ENCODE measurements around the gene GIGYF1.
A peak's percentile ranks its signal among the peaks of the same experiment; 100 is the strongest.

The GIGYF1 gene

GRCh38 chr7:100691676-100692577 is 2.1 kb downstream of the GIGYF1 start:
- peaks cover 62% of the 10 kb centered on the region for H3K4me1 Mint-ChIP-seq
- peaks cover 21% of the 10 kb centered on the region for H3K36me3 Mint-ChIP-seq

DNA sequence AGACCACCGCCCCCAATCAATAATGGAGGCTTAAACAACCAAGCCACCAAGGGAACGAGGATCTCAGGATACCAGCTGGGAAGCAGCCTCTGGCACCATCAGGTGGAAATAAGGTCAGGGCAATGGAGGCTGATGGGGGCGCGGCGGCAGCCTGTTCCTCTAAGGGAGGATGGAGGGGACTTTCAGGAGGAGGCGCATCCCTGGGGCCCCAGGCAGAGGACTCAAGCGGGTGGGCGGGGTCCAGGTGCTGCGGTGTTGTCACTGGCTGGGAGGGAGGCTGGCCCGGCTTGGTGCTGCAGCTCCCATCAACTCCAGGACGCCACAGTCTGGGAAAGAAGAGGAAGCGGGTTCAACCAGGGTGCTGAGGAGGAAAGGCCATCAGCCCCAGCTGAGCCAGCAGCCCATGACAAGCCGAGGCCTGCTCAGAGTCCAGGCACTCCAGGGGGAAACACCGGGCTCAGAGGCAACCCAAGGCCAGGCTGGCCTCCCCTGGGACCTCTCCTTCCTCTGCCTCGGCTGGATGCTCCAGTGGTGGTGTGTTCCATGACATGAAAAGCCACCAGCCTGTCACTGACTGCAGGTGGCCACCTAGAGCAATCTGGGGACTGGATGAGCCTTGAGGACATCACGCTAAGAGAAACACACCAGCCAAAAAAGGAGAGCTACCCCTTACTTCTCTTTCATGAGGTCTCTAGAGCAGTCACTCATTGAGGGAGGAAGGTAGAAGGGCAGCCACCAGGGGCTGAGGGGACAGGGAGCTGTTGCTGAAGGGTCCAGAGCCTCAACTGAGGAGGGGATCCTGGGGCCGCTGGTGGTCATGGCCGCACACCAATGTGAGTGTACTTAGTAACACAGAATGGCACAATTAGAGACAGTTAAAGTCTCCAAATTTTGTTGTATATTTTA is 4.6 kb downstream of the GIGYF1 start:
- H3K36me3 Mint-ChIP-seq, result peaks cover 40% of the 10 kb centered on the region
- no peak overlapping the region for H3K4me3 Mint-ChIP-seq
- H3K4me1 Mint-ChIP-seq, result peaks cover 47% of the 10 kb centered on the region
- peak; percentile 7 for ATAC-seq
- H3K27me3 Mint-ChIP-seq, result no peaks in the 10 kb centered on the region
- no peaks in the 10 kb centered on the region for H3K9me3 Mint-ChIP-seq
- H3K27ac Mint-ChIP-seq, result peak overlapping the region; percentile 71

More at GRCh38 chr7:100691676-100692577, 2.1 kb downstream of the GIGYF1 start:
- ATAC-seq, result peak; percentile 71
- H3K27ac Mint-ChIP-seq, result no peak overlapping the region
- no peaks in the 10 kb centered on the region for H3K9me3 Mint-ChIP-seq
- H3K27me3 Mint-ChIP-seq, result no peaks in the 10 kb centered on the region
- H3K4me3 Mint-ChIP-seq, result peak overlapping the region; percentile 99

GRCh38 chr7:100688326-100688860 is 5.7 kb downstream of the GIGYF1 start:
- H3K27ac Mint-ChIP-seq, result peak overlapping the region; percentile 71
- peaks cover 46% of the 10 kb centered on the region for H3K4me1 Mint-ChIP-seq
- no peaks in the 10 kb centered on the region for H3K9me3 Mint-ChIP-seq
- ATAC-seq, result no peak
- peaks cover 41% of the 10 kb centered on the region for H3K36me3 Mint-ChIP-seq
- H3K27me3 Mint-ChIP-seq, result no peaks in the 10 kb centered on the region
- no peak overlapping the region for H3K4me3 Mint-ChIP-seq

- Mint-ChIP-seq H3K27ac (peak overlapping the region; percentile 71), H3K27me3 (no peaks in the 10 kb centered on the region), H3K4me1 (peaks cover 40% of the 10 kb centered on the region), H3K4me3 (no peak overlapping the region), H3K9me3 (no peaks in the 10 kb centered on the region), H3K36me3 (peaks cover 41% of the 10 kb centered on the region)
- ATAC-seq, result no peak
Observed at GRCh38 chr7:100687751-100688300, 6.2 kb downstream of the GIGYF1 start.

GRCh38 chr7:100687261-100687660 is 6.8 kb downstream of the GIGYF1 start:
- no peaks in the 10 kb centered on the region for H3K9me3 Mint-ChIP-seq
- H3K27ac Mint-ChIP-seq, result no peak overlapping the region
- no peak for ATAC-seq
- no peaks in the 10 kb centered on the region for H3K27me3 Mint-ChIP-seq
- H3K36me3 Mint-ChIP-seq, result peaks cover 41% of the 10 kb centered on the region
- no peak overlapping the region for H3K4me3 Mint-ChIP-seq
- peaks cover 35% of the 10 kb centered on the region for H3K4me1 Mint-ChIP-seq

GRCh38 chr7:100686822-100687211 is 7.2 kb downstream of the GIGYF1 start:
- no peaks in the 10 kb centered on the region for H3K27me3 Mint-ChIP-seq
- H3K36me3 Mint-ChIP-seq, result peaks cover 41% of the 10 kb centered on the region
- H3K9me3 Mint-ChIP-seq, result no peaks in the 10 kb centered on the region
- no peak overlapping the region for H3K4me3 Mint-ChIP-seq
- ATAC-seq, result no peak
- H3K4me1 Mint-ChIP-seq, result peaks cover 30% of the 10 kb centered on the region
- no peak overlapping the region for H3K27ac Mint-ChIP-seq

DNA sequence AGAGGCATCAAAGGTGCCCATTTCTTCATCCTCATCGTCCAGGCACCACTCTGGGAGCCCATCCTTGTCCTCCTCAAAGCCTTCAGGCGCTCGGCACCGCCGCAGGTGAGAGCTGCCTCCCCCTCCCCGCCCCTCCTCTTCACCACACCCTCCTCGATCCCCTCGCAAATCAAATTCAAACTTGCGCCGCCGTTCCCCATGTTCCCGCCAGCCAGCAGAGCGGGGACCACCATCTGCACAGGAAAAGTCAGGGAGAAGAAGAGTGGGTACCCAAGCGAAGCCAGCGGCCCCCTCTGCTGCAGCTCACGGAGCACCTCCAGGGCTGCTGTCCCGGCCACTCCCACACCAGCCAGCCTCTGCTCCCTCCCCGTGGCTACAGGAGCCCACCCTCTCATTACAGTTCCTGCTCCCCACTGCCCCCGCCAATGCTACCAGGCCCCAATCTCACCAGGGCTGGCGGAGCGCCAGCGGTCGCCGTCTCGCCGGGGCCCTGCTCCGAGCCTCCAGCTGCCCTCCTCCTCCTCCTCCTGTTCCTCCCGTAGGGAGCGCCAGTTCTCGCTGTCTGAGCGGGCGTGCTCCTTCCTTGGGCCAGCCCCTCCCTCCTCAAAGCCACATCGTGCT is 7.7 kb downstream of the GIGYF1 start:
- H3K27me3 Mint-ChIP-seq, result no peaks in the 10 kb centered on the region
- no peaks in the 10 kb centered on the region for H3K9me3 Mint-ChIP-seq
- no peak for ATAC-seq
- H3K27ac Mint-ChIP-seq, result no peak overlapping the region
- H3K4me3 Mint-ChIP-seq, result no peak overlapping the region
- peaks cover 25% of the 10 kb centered on the region for H3K4me1 Mint-ChIP-seq
- H3K36me3 Mint-ChIP-seq, result peaks cover 41% of the 10 kb centered on the region

DNA sequence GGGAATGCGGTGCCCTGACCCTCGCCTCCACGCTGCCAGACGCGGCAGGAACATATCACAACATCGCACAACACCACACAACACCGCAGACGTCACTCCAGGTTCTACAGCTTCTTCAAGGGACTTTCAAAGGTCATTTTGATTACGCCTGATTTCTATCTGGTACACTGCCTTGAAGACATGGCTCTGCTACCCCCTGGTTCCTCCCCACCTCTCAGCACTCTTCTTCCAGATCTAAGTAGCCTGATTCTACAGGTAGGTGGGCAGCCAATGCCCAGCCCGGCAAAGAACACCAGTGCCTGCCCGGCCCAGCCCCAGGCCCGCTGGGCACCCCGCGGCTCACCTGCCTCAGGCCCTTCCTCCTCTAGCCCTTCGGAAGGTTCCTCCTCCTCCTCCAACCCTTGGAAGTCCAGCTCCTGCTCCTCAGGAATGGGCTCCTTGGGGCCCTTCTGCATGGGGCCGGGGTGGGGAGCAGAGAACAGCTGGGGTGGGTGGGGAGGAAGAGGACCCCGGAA is 8.4 kb downstream of the GIGYF1 start:
- Mint-ChIP-seq H3K4me1 (peaks cover 25% of the 10 kb centered on the region), H3K4me3 (no peak overlapping the region), H3K27me3 (no peaks in the 10 kb centered on the region), H3K27ac (no peak overlapping the region), H3K36me3 (peaks cover 41% of the 10 kb centered on the region), H3K9me3 (no peaks in the 10 kb centered on the region)
- no peak for ATAC-seq

- H3K4me3 Mint-ChIP-seq, result no peak overlapping the region
- H3K4me1 Mint-ChIP-seq, result peaks cover 24% of the 10 kb centered on the region
- no peak overlapping the region for H3K27ac Mint-ChIP-seq
- no peak for ATAC-seq
- H3K27me3 Mint-ChIP-seq, result no peaks in the 10 kb centered on the region
- H3K9me3 Mint-ChIP-seq, result no peaks in the 10 kb centered on the region
- peaks cover 44% of the 10 kb centered on the region for H3K36me3 Mint-ChIP-seq
Observed at GRCh38 chr7:100685049-100685605, 8.9 kb downstream of the GIGYF1 start.

DNA sequence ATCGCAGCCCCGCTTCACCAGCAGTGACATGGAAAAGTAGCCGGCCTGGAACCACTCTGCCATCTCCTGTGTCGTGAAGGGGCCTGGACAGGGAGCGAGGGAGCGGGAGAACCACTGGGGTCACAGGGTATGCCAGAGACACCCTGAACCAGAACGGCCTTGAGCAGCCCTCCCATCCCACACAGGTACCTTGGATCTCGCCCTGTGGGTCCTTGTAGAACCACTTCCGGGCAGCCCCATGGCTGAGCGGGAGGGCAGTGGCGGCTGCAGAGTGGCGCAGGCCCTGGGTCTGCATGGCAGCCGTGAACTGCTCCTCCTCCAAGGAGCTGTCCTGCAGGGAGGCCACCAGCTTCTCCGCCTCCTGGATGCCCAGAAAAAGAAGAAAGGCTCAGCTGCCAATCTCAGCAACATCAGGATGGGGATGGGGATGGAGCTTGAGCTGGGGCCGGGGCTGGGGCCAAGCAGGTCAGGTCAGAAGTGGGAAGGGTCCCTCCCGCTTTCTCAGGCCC is 9.5 kb downstream of the GIGYF1 start:
- Mint-ChIP-seq H3K27ac (no peak overlapping the region), H3K9me3 (no peaks in the 10 kb centered on the region), H3K4me1 (peaks cover 18% of the 10 kb centered on the region), H3K4me3 (no peak overlapping the region), H3K36me3 (peaks cover 47% of the 10 kb centered on the region), H3K27me3 (no peaks in the 10 kb centered on the region)
- ATAC-seq, result no peak

DNA sequence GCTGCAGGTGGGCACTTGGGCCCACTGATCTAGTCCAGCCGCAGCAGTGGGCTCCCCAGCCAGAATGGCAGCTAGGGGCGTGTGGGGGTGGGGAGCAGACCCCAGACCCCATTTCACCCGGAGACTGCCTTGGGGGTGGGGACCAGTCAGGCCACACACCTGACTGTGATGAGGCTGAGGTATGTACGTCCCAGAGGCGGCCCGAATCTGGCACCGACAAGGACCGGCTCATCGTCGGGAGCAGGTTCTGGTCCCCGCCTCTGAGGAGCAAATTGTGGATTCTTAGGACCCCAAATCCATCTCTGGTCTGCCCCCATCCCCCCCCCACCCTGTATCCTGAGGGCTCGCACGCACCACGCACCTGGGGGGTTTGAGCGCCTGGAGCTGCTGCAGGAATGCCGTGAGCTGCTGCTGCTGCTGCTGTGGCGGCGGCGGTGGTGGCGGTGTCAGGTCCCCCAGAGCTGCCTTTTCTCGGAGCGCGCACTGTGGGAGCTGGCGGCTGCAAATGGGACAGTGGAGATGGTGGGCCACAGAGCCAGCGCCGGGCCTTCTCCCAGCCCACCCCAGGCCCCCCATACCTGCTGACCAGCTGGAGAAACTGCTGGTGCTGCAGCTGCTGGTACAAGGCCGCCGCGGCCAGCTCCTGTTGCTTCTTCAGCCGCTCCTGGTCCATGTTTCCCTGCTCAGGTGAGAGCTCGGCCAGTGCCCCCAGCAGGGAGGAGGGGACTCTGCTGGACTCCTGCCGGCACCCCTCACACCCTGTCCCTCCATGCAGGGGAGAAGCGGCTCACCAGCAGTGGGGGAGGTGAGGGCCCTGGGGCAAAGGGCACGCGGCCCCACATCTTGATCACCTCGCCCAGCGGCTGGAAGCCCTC is 10.2 kb downstream of the GIGYF1 start:
- Mint-ChIP-seq H3K36me3 (peaks cover 49% of the 10 kb centered on the region), H3K4me3 (no peak overlapping the region), H3K27ac (no peak overlapping the region), H3K27me3 (no peaks in the 10 kb centered on the region), H3K9me3 (no peaks in the 10 kb centered on the region), H3K4me1 (peaks cover 17% of the 10 kb centered on the region)
- no peak for ATAC-seq

GRCh38 chr7:100682991-100683658 is 10.9 kb downstream of the GIGYF1 start:
- H3K27ac Mint-ChIP-seq, result no peak overlapping the region
- ATAC-seq, result no peak
- H3K4me1 Mint-ChIP-seq, result peaks cover 16% of the 10 kb centered on the region
- no peaks in the 10 kb centered on the region for H3K27me3 Mint-ChIP-seq
- H3K4me3 Mint-ChIP-seq, result no peak overlapping the region
- no peaks in the 10 kb centered on the region for H3K9me3 Mint-ChIP-seq
- H3K36me3 Mint-ChIP-seq, result peaks cover 53% of the 10 kb centered on the region

GRCh38 chr7:100682228-100682741 is 11.8 kb downstream of the GIGYF1 start:
- ATAC-seq, result no peak
- H3K36me3 Mint-ChIP-seq, result peaks cover 52% of the 10 kb centered on the region
- peaks cover 16% of the 10 kb centered on the region for H3K4me1 Mint-ChIP-seq
- H3K4me3 Mint-ChIP-seq, result no peak overlapping the region
- no peaks in the 10 kb centered on the region for H3K9me3 Mint-ChIP-seq
- no peaks in the 10 kb centered on the region for H3K27me3 Mint-ChIP-seq
- H3K27ac Mint-ChIP-seq, result no peak overlapping the region
